ENCODE measurements around the gene SLC35D1.
"Not testable (repeated sequence)": the region's sequence is repeated elsewhere in the genome, so short reads cannot be mapped to it uniquely, and the experiment has no call there.

The SLC35D1 gene

DNA sequence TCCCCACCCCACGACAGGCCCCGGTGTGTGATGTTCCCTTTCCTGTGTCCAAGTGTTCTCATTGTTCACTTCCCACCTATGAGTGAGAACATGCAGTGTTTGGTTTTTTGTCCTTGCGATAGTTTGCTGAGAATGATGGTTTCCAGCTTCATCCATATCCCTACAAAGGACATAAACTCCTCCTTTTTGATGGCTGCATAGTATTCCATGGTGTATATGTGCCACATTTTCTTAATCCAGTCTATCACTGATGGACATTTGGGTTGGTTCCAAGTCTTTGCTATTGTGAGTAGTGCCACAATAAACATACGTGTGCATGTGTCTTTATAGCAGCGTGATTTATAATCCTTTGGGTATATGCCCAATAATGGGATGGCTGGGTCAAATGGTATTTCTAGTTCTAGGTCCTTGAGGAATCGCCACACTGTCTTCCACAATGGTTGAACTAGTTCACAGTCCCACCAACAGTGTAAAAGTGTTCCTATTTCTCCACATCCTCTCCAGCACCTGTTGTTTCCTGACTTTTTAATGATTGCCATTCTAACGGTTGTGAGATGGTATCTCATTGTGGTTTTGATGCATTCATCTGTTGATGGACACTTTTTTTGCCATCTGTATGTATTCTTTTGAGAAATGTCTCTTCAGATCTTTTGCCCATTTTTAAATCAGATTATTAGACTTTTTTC, 87.6 kb downstream of the SLC35D1 start:
- H3K4me3 ChIP-seq (ENCODE audit: low read length); H3K27me3 ChIP-seq (ENCODE audit: control insufficient read depth, insufficient read depth, low read length); H3K36me3 ChIP-seq (ENCODE audit: control insufficient read depth, insufficient read depth, low read length); H3K27ac ChIP-seq (ENCODE audit: low read length); H3K9me3 ChIP-seq (ENCODE audit: control insufficient read depth, insufficient read depth, low read length); DNase-seq (ENCODE audit: low read depth, low spot score); H3K4me1 ChIP-seq (ENCODE audit: control insufficient read depth, insufficient read depth, low read length): not testable (repeated sequence)
- WGBS (ENCODE audit: insufficient coverage, insufficient read length) = no CpG with 5 or more reads among the region's 7 CpGs

DNA sequence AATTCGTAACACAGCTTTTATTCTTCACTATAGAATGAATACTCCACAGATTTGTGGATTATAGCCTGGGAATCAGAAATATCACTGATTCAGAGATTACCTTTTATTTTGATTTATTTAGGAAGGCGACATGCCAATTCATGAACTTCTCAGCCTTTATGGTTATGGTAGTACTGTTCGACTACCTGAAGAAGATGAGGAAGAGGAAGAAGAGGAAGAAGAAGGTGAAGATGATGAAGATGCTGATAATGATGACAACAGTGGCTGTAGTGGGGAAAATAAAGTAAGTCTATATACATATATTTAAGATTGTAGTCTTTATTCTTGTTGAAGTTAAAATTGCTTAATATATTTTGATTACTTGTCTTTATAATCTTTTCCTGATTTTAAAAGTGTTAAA, 96.0 kb downstream of the SLC35D1 start:
- Histone ChIP-seq H3K27ac (ENCODE audit: low read length) (no peak overlapping the region), H3K9me3 (ENCODE audit: control insufficient read depth, insufficient read depth, low read length) (no peaks in the 10 kb centered on the region), H3K4me3 (ENCODE audit: low read length) (no peak overlapping the region), H3K27me3 (ENCODE audit: control insufficient read depth, insufficient read depth, low read length) (no peaks in the 10 kb centered on the region), H3K4me1 (ENCODE audit: control insufficient read depth, insufficient read depth, low read length) (no peaks in the 10 kb centered on the region), H3K36me3 (ENCODE audit: control insufficient read depth, insufficient read depth, low read length) (no peaks in the 10 kb centered on the region)
- DNase-seq (ENCODE audit: low read depth, low spot score) = no peak
- WGBS (ENCODE audit: insufficient coverage, insufficient read length) = no CpG with 5 or more reads among the region's 3 CpGs

DNA sequence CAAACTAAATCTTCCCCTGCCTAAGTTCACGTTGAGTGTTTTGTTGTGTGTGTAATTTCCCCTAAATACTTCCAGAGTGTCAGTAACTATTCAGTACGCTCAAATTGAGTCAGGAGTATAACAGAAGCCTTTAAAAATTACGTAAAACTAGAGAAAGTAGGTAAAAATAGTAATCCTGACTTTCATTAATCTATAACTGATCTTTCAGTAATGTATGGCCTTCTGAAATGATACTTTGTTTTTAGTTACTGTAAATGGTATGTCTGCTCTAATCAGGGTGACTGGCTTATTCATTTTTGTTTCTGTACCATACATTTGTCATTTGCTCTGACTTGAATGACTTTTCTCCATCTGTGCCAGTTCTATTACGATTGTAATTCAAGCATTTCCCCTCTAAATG, 99.7 kb downstream of the SLC35D1 start:
- Histone ChIP-seq H3K36me3 (ENCODE audit: control insufficient read depth, insufficient read depth, low read length) (peaks cover 2% of the 10 kb centered on the region; the same call in 1 of the 2 replicates), H3K4me1 (ENCODE audit: control insufficient read depth, insufficient read depth, low read length) (no peaks in the 10 kb centered on the region), H3K4me3 (ENCODE audit: low read length) (no peak overlapping the region), H3K27me3 (ENCODE audit: control insufficient read depth, insufficient read depth, low read length) (no peaks in the 10 kb centered on the region), H3K9me3 (ENCODE audit: control insufficient read depth, insufficient read depth, low read length) (no peaks in the 10 kb centered on the region), H3K27ac (ENCODE audit: low read length) (no peak overlapping the region)
- WGBS (ENCODE audit: insufficient coverage, insufficient read length) = no CpG with 5 or more reads among the region's 4 CpGs
- DNase-seq (ENCODE audit: low read depth, low spot score) = no peak

DNA sequence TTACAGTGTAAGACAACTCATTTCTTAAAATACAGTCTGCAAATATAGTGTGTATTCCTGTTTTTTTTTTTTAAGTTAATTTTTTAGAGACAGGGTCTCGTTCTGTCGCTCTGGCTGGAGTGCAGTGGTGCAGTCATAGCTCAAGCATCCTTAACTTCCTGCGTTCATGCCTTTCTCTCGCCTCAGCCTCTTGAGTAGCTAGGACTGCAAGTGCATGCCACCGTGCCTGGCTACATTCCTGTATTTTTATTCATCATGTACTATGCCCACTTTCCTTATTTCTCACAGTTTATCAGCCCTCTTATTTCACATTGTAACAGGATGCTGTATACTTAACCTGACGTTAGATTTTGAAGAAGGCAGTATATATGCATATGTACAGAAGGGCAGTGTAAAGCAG, 102.4 kb downstream of the SLC35D1 start:
- no peak for DNase-seq (ENCODE audit: low read depth, low spot score)
- Histone ChIP-seq H3K27ac (ENCODE audit: low read length) (no peak overlapping the region), H3K4me3 (ENCODE audit: low read length) (no peak overlapping the region), H3K36me3 (ENCODE audit: control insufficient read depth, insufficient read depth, low read length) (peaks cover 4% of the 10 kb centered on the region; the same call in 1 of the 2 replicates), H3K27me3 (ENCODE audit: control insufficient read depth, insufficient read depth, low read length) (no peaks in the 10 kb centered on the region), H3K9me3 (ENCODE audit: control insufficient read depth, insufficient read depth, low read length) (no peaks in the 10 kb centered on the region), H3K4me1 (ENCODE audit: control insufficient read depth, insufficient read depth, low read length) (no peaks in the 10 kb centered on the region)
- no CpG with 5 or more reads among the region's 6 CpGs for WGBS (ENCODE audit: insufficient coverage, insufficient read length)
